DND-41 (cell line): ENCODE results near the gene EYS.

Experiments
- ATAC-seq: fragments of 200-7000 bp; cut with Tn5 transposase; 3 replicates; pipeline ENCODE4 v1.9.1; 2021; ENCODE audit warnings: low read depth; ENCODE audit not compliant: insufficient read depth
- DNase-seq: peaks from one replicate; pipeline ENCODE4 v3.0.0-alpha.2; 2020
- H2AFZ ChIP-seq: 2 replicates; pipeline ENCODE4 v1.6.0; 2012; ENCODE audit warnings: low read depth, low read length
- H3K27ac ChIP-seq: 2 replicates; pipeline ENCODE4 v1.5.1; 2012; ENCODE audit warnings: low read length, inconsistent platforms
- H3K27me3 ChIP-seq: fragments of 200-600 bp; sonication (generic); 2 replicates; pipeline ENCODE4 v1.6.0; 2012; ENCODE audit warnings: low read length, mild to moderate bottlenecking, inconsistent platforms; ENCODE audit not compliant: insufficient read depth, poor library complexity
- H3K36me3 ChIP-seq: 2 replicates; pipeline ENCODE4 v1.5.1; 2012; ENCODE audit warnings: low read length, inconsistent platforms; ENCODE audit not compliant: insufficient read depth
- H3K4me1 ChIP-seq: 2 replicates; pipeline ENCODE4 v1.5.1; 2012; ENCODE audit warnings: mild to moderate bottlenecking, low read length; ENCODE audit not compliant: insufficient read depth
- H3K4me2 ChIP-seq: 2 replicates; pipeline ENCODE4 v1.6.0; 2012; ENCODE audit warnings: mild to moderate bottlenecking, moderate library complexity, low read length, inconsistent platforms; ENCODE audit not compliant: insufficient read depth
- H3K4me3 ChIP-seq, 2 experiments: fragments of 200-600 bp in 1 of 2; shearing (Covaris generic) in 1 of 2; 2 replicates each; pipeline ENCODE4 v1.5.1; 2012 to 2016; ENCODE audit warnings: inconsistent platforms in 2 of 2, low read length in 2 of 2, mild to moderate bottlenecking in 2 of 2, low read depth in 1 of 2, moderate library complexity in 1 of 2
- H3K79me2 ChIP-seq: 2 replicates; pipeline ENCODE4 v1.6.0; 2012; ENCODE audit warnings: low read length, inconsistent platforms; ENCODE audit not compliant: insufficient read depth
- H3K9ac ChIP-seq: 2 replicates; pipeline ENCODE4 v1.6.0; 2012; ENCODE audit warnings: low read depth, mild to moderate bottlenecking, inconsistent platforms, low read length, moderate library complexity
- H3K9me3 ChIP-seq: 2 replicates; pipeline ENCODE4 v1.5.1; 2012; ENCODE audit warnings: low read length, moderate library complexity, mild to moderate bottlenecking, inconsistent platforms; ENCODE audit not compliant: insufficient read depth, severe bottlenecking
- H4K20me1 ChIP-seq: 2 replicates; pipeline ENCODE4 v1.6.0; 2012; ENCODE audit warnings: low read length; ENCODE audit not compliant: insufficient read depth
- CTCF ChIP-seq: IDR thresholded peaks from 2 replicates; pipeline ENCODE4 v1.5.1; 2012; ENCODE audit warnings: borderline replicate concordance, low read length, moderate library complexity, mild to moderate bottlenecking; ENCODE audit not compliant: poor library complexity, severe bottlenecking; ENCODE audit errors: extremely low read depth
- EZH2 ChIP-seq: IDR thresholded peaks from 3 replicates; pipeline ENCODE4 v1.6.1; 2012; ENCODE audit warnings: borderline replicate concordance, low read depth, mild to moderate bottlenecking, moderate library complexity, low read length, inconsistent platforms; ENCODE audit not compliant: severe bottlenecking

EYS gene

GRCh38 chr6:65191471-65191870 lies 515.6 kb downstream of the EYS start:
- Histone ChIP-seq H3K27me3 (no peaks in the 10 kb centered on the region), H3K9me3 (no peaks in the 10 kb centered on the region), H4K20me1 (no peaks in the 10 kb centered on the region), H3K79me2 (no peaks in the 10 kb centered on the region), H3K4me1 (no peaks in the 10 kb centered on the region), H3K9ac (no peak overlapping the region), H3K4me3 (no peak overlapping the region), H3K4me2 (no peak overlapping the region), H3K27ac (no peak overlapping the region), H3K36me3 (no peaks in the 10 kb centered on the region), H2AFZ (no peak overlapping the region)
- DNase-seq (no peak), ATAC-seq (no peak)
- TF ChIP-seq EZH2 (no peak), CTCF (no peak)

GRCh38 chr6:65189236-65189881 lies 517.7 kb downstream of the EYS start:
- no peak overlapping the region for H3K27ac ChIP-seq
- no peaks in the 10 kb centered on the region for H3K36me3 ChIP-seq
- no peak overlapping the region for H2AFZ ChIP-seq
- no peaks in the 10 kb centered on the region for H4K20me1 ChIP-seq
- no peak overlapping the region for H3K9ac ChIP-seq
- H3K4me1 ChIP-seq = no peaks in the 10 kb centered on the region
- no peaks in the 10 kb centered on the region for H3K9me3 ChIP-seq
- ATAC-seq (no peak), DNase-seq (no peak)
- H3K4me3 ChIP-seq = no peak overlapping the region
- no peak for TF ChIP-seq CTCF
- no peak for TF ChIP-seq EZH2
- no peaks in the 10 kb centered on the region for H3K79me2 ChIP-seq
- H3K4me2 ChIP-seq = no peak overlapping the region
- no peaks in the 10 kb centered on the region for H3K27me3 ChIP-seq

- no peak for DNase-seq
- H3K9me3 ChIP-seq = no peaks in the 10 kb centered on the region
- no peaks in the 10 kb centered on the region for H4K20me1 ChIP-seq
- no peaks in the 10 kb centered on the region for H3K36me3 ChIP-seq
- no peak for ATAC-seq
- H3K4me2 ChIP-seq = no peak overlapping the region
- no peak overlapping the region for H3K27ac ChIP-seq
- TF ChIP-seq EZH2 = no peak
- no peak for TF ChIP-seq CTCF
- no peak overlapping the region for H2AFZ ChIP-seq
- H3K9ac ChIP-seq = no peak overlapping the region
- H3K4me3 ChIP-seq = no peak overlapping the region
- no peaks in the 10 kb centered on the region for H3K27me3 ChIP-seq
- no peaks in the 10 kb centered on the region for H3K79me2 ChIP-seq
- H3K4me1 ChIP-seq = no peaks in the 10 kb centered on the region
These were observed 520.2 kb downstream of the EYS start for GRCh38 chr6:65186826-65187225.
